ENCODE data around the gene EPHB1.
A peak's percentile ranks its signal among the peaks of the same experiment; 100 is the strongest.
"Not testable (repeated sequence)": the region's sequence is repeated elsewhere in the genome, so short reads cannot be mapped to it uniquely, and the experiment has no call there.

Gene EPHB1

GRCh38 chr3:135013206-135013605 lies 218.1 kb downstream of the EPHB1 start:
- DNase-seq = no peak

DNA sequence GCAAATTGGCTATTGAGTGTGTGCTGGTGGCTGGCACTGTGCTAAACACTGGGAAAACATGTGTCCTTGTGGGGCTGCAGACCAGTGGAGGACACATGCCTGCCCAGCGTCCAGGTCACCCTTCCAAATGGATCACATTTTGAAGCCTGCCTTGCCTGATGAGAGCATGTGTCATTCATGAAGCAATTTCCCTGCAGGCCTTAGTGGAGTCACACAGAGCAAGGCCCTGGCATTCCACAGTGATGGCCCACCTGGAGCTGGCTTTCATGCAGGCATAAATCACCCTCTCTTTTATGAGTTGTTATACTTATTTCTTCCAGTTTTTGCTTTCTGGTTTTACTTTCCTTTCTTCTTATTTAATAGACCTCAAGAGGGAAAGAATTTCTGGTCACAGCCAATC lies 219.5 kb downstream of the EPHB1 start:
- DNase-seq = no peak

DNA sequence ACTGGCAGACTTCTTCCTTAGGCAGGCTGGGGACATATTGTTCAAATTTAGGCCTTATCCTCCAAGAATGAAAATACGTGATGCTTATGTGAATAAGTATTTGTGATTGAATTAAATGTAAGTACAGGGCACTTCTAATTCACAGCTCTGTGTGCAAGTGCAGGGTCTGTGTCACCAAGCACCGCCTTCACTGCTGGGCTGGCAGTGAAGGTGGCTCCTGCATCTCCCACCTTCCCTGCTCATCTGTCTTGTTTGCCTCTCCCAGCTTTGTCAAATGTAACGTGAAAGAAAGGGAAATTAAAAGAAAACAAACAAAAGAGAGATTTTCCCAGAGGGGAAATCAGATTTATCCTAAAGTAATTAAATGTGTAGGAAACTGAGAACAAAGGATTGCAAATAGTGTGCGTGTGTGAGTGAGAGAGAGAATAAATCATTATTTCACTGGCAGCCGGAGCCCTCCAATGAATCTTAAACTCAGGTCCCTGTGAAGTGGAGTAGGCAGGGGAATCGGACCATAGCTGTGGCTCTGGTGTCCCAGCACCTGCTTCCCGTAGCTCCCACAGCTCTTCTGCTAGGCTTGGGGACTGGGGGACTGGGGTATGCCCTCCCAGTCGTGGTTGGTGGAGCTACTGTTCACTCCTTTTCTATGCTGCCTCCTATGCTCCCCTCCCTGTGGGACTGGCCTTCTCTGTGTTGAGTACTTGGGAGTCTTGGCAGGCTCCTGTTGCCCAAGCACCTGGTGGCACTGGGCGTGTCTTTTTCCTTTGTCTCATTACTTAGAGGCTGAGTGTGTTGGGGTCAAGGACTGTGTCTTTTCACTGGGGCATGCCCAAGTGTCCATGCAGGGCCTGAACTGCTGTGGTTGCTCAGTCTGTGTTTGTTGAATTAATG lies 222.2 kb downstream of the EPHB1 start:
- DNase-seq = no peak

- no peak for DNase-seq
Observed at GRCh38 chr3:135018149-135018923, 223.3 kb downstream of the EPHB1 start.

GRCh38 chr3:135020181-135020580 lies 225.1 kb downstream of the EPHB1 start:
- DNase-seq = peak; percentile 19

- DNase-seq = no peak
Observed at GRCh38 chr3:135023996-135024658, 229.1 kb downstream of the EPHB1 start.

DNA sequence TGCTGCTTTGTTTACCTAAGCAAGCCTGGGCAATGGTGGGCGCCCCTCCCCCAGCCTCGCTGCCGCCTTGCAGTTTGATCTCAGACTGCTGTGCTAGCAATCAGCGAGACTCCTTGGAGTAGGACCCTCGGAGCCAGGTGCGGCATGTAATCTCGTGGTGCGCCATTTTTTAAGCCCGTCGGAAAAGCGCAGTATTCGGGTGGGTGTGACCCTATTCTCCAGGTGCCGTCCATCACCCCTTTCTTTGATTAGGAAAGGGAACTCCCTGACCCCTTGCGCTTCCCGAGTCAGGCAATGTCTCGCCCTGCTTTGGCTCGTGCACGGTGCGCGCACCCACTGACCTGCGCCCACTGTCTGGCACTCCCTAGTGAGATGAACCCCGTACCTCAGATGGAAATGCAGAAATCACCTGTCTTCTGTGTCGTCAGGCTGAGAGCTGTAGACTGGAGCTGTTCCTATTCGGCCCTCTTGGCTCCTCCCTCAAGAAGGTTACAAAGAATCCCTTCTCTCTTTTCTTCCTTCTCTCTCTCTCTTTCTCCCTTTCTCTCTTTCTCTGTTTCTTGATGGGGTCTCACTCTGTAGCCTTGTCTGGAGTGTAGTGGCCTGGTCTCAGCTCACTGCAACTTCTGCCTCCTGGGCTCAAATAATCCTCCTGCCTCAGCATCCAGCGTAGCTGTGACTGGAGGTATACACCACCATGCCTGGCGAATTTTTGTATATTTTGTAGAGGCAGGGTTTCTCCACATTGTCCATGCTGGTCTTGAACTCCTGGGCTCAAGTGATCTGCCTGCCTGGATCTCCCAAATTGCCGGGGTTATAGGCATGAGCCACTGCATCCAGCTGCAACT lies 235.9 kb downstream of the EPHB1 start:
- DNase-seq = not testable (repeated sequence)

DNA sequence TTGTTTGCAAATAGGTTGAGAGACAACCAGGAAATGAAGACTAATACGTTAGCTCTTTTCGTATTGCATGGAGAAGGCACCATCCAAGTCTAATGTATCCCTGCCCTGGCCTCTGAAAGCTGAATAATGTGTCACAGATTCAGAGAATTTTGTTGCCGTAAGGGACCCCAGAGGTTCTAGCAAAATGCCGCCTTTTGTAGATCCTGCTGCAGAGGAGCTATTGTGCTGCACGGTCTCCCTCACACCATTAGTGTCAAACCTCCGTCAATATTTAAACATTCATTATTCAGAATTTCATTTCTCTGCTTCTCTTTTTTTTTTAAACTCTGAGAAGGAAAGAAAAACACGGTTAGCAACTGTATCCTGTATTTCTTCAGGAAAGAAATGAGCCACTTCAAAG lies 238.7 kb downstream of the EPHB1 start:
- DNase-seq = no peak

DNA sequence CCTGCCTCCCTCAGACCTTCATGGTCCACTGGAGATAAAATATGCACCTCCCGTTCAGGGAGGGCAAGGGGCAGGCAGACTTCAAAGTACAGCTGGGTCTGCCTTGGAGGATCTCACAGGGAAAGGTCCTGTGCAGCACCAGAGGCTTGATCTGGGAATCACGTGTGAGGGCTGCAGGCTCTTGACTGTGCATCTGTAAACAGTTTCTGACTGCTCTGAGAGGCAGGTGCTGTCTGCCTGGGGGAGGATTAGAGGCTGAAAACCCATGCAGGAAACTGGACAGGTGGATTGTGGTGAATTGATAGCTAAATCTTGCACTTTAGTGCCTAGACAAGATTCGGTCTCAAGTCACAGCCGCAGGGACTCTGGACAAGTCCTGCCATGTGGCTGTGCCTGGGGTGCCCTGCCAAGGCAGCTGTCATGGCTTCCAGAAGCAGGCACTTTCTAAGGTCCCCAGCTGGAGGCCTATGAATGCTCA lies 239.3 kb downstream of the EPHB1 start:
- no peak for DNase-seq

- DNase-seq = no peak
Observed at GRCh38 chr3:135034891-135035440, 239.9 kb downstream of the EPHB1 start.

- no peak for DNase-seq
Observed at GRCh38 chr3:135038186-135038585, 243.1 kb downstream of the EPHB1 start.

GRCh38 chr3:135039536-135039935 lies 244.5 kb downstream of the EPHB1 start:
- DNase-seq = not testable (repeated sequence)

GRCh38 chr3:135040321-135041240 lies 245.5 kb downstream of the EPHB1 start:
- DNase-seq = no peak

GRCh38 chr3:135041601-135042000 lies 246.5 kb downstream of the EPHB1 start:
- no peak for DNase-seq

- no peak for DNase-seq
Observed at GRCh38 chr3:135047061-135047460, 252.0 kb downstream of the EPHB1 start.

GRCh38 chr3:135050536-135050935 lies 255.5 kb downstream of the EPHB1 start:
- DNase-seq = no peak

GRCh38 chr3:135051409-135051973 lies 256.4 kb downstream of the EPHB1 start:
- DNase-seq = no peak

DNA sequence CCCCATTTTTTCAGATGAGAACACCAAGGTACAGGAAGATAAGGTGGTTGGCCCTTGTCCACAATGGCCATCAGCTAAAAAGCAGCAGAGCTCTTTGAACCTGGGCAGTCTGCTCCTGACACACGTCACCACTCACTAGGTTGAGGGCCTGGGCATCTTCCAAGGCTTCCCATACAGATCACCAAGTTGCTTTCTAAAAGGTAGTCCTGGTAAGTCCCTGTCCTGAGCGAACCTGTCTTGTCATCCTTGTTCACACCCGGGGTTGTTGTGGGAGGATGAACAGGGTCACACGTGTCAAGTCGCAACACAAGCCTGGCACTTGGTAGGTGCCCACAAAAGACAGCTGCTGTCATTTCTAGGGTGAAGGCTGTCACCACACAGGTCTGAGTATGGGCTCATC lies 260.4 kb downstream of the EPHB1 start:
- no peak for DNase-seq

GRCh38 chr3:135056084-135056730 lies 261.1 kb downstream of the EPHB1 start:
- DNase-seq = no peak

DNA sequence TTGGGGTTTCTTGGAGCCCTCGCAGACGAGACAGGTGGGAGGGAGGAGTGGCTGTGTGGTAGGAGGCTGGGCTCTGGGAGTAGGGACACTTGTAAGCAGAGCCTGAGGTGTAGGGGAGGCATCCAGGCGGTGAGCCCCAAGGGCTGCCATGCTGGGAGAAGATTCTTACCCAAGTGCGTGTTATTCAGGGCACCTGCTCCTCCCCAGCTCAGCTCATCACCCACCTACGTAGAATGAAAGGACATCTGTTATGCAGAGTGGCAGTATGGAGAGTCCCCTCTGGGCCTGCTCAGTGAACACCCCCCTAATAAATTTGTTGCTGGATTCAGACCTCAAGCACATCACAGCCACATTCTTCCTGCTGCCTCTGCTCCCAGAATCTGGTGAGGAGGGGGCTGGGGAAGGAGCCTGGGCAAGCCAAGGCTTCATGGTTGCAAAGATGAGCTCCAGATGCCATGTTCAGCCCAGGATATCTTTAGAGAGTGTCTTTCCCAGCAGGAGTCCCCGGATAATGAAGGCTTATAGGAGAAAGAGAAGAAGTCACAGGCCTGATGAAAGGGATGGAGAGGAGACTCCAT lies 261.8 kb downstream of the EPHB1 start:
- no peak for DNase-seq
